OCI-LY1 (cell line): ENCODE data around the gene NKD1.

Source experiments
- H2AFZ ChIP-seq: fragments of 200-600 bp; sonication (generic), shearing (Covaris generic); 2 replicates; pipeline ENCODE4 v1.6.0; 2014; ENCODE audit warnings: antibody characterized with exemption, mild to moderate bottlenecking, low read length
- H3F3A ChIP-seq: fragments of 200-600 bp; sonication (generic), shearing (Covaris generic); 2 replicates; pipeline ENCODE4 v1.6.0; 2014; ENCODE audit warnings: mild to moderate bottlenecking, antibody characterized with exemption, low read length, moderate library complexity; ENCODE audit not compliant: insufficient read depth
- H3K27ac ChIP-seq: fragments of 200-600 bp; sonication (generic); 2 replicates; pipeline ENCODE4 v1.5.1; 2014; ENCODE audit warnings: low read length, mixed run types, mild to moderate bottlenecking, low read depth; ENCODE audit not compliant: poor library complexity, severe bottlenecking
- H3K27me3 ChIP-seq: fragments of 200-600 bp; sonication (generic); 2 replicates; pipeline ENCODE4 v1.6.0; 2014; ENCODE audit warnings: antibody characterized with exemption, mild to moderate bottlenecking, low read length, moderate library complexity; ENCODE audit not compliant: insufficient read depth
- H3K36me3 ChIP-seq: fragments of 200-600 bp; sonication (generic); 2 replicates; pipeline ENCODE4 v1.6.1; 2014; ENCODE audit warnings: mild to moderate bottlenecking, antibody characterized with exemption, low read length, moderate library complexity, mixed read lengths; ENCODE audit not compliant: insufficient read depth
- H3K4me1 ChIP-seq: fragments of 200-600 bp; sonication (generic); 2 replicates; pipeline ENCODE4 v1.5.1; 2014; ENCODE audit warnings: mild to moderate bottlenecking, low read length, moderate library complexity; ENCODE audit not compliant: insufficient read depth, severe bottlenecking
- H3K4me2 ChIP-seq: fragments of 200-600 bp; sonication (generic), shearing (Covaris generic); 2 replicates; pipeline ENCODE4 v1.6.1; 2014; ENCODE audit warnings: low read length
- H3K4me3 ChIP-seq: fragments of 200-600 bp; sonication (generic); 2 replicates; pipeline ENCODE4 v1.5.1; 2014; ENCODE audit warnings: low read length, low read depth, mild to moderate bottlenecking, mixed read lengths; ENCODE audit not compliant: poor library complexity, severe bottlenecking
- H3K79me2 ChIP-seq: fragments of 200-600 bp; shearing (Covaris generic); 2 replicates; pipeline ENCODE4 v1.6.1; 2016; ENCODE audit warnings: mixed run types, low read length, mixed read lengths; ENCODE audit not compliant: insufficient read depth
- H3K9ac ChIP-seq: fragments of 200-600 bp; sonication (generic), shearing (Covaris generic); 2 replicates; pipeline ENCODE4 v1.6.1; 2014; ENCODE audit warnings: mild to moderate bottlenecking, low read length, mixed read lengths
- H3K9me2 ChIP-seq: fragments of 200-600 bp; sonication (generic), shearing (Covaris generic); 2 replicates; pipeline ENCODE4 v1.6.1; 2014; ENCODE audit warnings: low read depth, mild to moderate bottlenecking, low read length, mixed read lengths
- H3K9me3 ChIP-seq: fragments of 200-600 bp; shearing (Covaris generic); 2 replicates; pipeline ENCODE4 v1.6.1; 2014; ENCODE audit warnings: low read length, mixed read lengths
- H4K20me1 ChIP-seq: fragments of 200-600 bp; sonication (generic), shearing (Covaris generic); 2 replicates; pipeline ENCODE4 v1.6.0; 2016; ENCODE audit warnings: mild to moderate bottlenecking, low read length; ENCODE audit not compliant: insufficient read depth
- CTCF ChIP-seq: fragments of 200-600 bp; sonication (generic), shearing (Covaris generic); IDR thresholded peaks from 2 replicates; pipeline ENCODE4 v1.5.1; 2017; ENCODE audit warnings: mild to moderate bottlenecking, antibody characterized with exemption, low read length, moderate library complexity, mixed read lengths
- EZH2 ChIP-seq: fragments of 200-600 bp; sonication (generic), shearing (Covaris generic); IDR thresholded peaks from 2 replicates; pipeline ENCODE4 v1.8.0; 2017; ENCODE audit warnings: borderline replicate concordance, mixed run types, mild to moderate bottlenecking, antibody characterized with exemption, low read length, moderate library complexity, mixed read lengths

The NKD1 gene

GRCh38 chr16:50591800-50592771 is 43.9 kb downstream of the NKD1 start:
- H3K4me2 ChIP-seq: no peak overlapping the region
- no peaks in the 10 kb centered on the region for H3K36me3 ChIP-seq
- H3K79me2 ChIP-seq: no peaks in the 10 kb centered on the region
- H3K9me2 ChIP-seq: no peaks in the 10 kb centered on the region
- H3F3A ChIP-seq: no peaks in the 10 kb centered on the region
- no peaks in the 10 kb centered on the region for H3K9me3 ChIP-seq
- H3K4me3 ChIP-seq: no peak overlapping the region
- no peak for TF ChIP-seq CTCF
- TF ChIP-seq EZH2: no peak
- H3K27ac ChIP-seq: no peak overlapping the region
- H3K4me1 ChIP-seq: peaks cover 8% of the 10 kb centered on the region
- no peak overlapping the region for H3K9ac ChIP-seq
- H2AFZ ChIP-seq: no peak overlapping the region
- no peaks in the 10 kb centered on the region for H4K20me1 ChIP-seq
- H3K27me3 ChIP-seq: no peaks in the 10 kb centered on the region

GRCh38 chr16:50592996-50593395 is 44.8 kb downstream of the NKD1 start:
- Histone ChIP-seq H2AFZ (no peak overlapping the region), H4K20me1 (no peaks in the 10 kb centered on the region), H3K36me3 (no peaks in the 10 kb centered on the region), H3K27me3 (0 out of 2 replicates have a peak, but pooled peaks cover 2% of the 10 kb centered on the region), H3K79me2 (no peaks in the 10 kb centered on the region), H3K4me1 (peaks cover 8% of the 10 kb centered on the region), H3K4me3 (no peak overlapping the region), H3K9me3 (no peaks in the 10 kb centered on the region), H3K9me2 (no peaks in the 10 kb centered on the region), H3K4me2 (no peak overlapping the region), H3K27ac (no peak overlapping the region), H3K9ac (no peak overlapping the region), H3F3A (no peaks in the 10 kb centered on the region)
- TF ChIP-seq EZH2 (no peak), CTCF (no peak)

GRCh38 chr16:50593410-50594150 is 45.4 kb downstream of the NKD1 start:
- Histone ChIP-seq H3K27me3 (0 out of 2 replicates have a peak, but pooled peaks cover 7% of the 10 kb centered on the region), H3K4me1 (peaks cover 8% of the 10 kb centered on the region), H4K20me1 (no peaks in the 10 kb centered on the region), H3K79me2 (no peaks in the 10 kb centered on the region), H3K4me3 (no peak overlapping the region), H3K36me3 (no peaks in the 10 kb centered on the region), H3K4me2 (no peak overlapping the region), H3K9me2 (no peaks in the 10 kb centered on the region), H3K27ac (no peak overlapping the region), H3K9me3 (no peaks in the 10 kb centered on the region), H3F3A (no peaks in the 10 kb centered on the region), H3K9ac (no peak overlapping the region), H2AFZ (no peak overlapping the region)
- TF ChIP-seq EZH2 (no peak), CTCF (peak; percentile 18; the same call in 1 of the 2 replicates)
